NCI-H82 (cell line): Measurements from ENCODE around the gene CEP120.

Experiments used
- DNase-seq: peaks from one replicate; lab custom pipeline; 2025; lab: John Stamatoyannopoulos, UW

CEP120 gene

DNA sequence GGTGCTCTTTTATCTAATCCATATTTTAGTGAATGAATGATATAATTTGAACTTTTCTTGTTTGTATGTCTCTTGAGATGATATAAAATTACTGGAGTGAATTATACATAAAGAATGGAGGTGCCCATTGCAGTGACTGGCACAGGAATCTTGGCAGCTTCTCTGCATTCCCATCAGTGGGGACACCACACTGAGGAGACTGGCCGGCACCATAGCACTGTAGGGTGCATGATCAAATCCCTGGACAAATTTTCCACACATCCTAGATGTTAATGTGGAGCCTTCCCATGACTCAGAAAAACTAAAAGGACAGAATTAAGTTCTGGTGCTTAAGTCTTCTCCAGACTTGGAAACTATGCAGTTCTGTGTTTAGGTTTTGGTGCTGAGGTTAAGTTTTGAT, 124.1 kb downstream of the CEP120 start:
- no peak for DNase-seq

DNA sequence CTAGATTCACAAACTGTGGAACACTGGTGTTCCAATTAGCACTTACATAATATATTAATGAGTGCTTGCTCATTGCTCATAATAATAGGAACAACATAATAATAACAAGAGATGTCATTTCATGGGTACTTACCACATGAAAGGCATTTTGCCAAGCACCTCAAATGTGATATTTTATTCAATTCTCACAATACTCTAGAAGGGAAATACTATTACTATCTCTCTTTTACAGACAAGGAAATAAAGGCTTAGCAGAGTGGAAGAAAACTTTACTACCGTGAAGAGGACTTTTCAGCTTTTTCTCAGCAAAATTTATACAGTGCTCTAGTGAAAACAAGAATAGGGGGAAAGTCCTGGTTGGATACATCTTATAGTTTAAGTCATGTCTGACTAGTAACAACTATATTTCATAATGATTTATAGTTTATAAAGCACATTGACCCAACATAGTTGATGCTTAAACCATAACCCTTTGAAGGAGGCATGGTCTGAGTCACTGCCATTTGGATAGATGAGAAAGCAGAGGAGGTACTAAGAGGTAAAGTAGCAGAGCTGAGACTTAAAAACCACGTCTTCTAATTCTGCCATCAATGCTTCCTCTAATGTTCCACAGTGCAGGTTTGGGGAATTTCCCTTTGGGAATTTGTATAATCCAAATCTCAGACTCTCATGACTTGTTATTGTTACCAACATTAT, 124.7 kb downstream of the CEP120 start:
- DNase-seq, result no peak

DNA sequence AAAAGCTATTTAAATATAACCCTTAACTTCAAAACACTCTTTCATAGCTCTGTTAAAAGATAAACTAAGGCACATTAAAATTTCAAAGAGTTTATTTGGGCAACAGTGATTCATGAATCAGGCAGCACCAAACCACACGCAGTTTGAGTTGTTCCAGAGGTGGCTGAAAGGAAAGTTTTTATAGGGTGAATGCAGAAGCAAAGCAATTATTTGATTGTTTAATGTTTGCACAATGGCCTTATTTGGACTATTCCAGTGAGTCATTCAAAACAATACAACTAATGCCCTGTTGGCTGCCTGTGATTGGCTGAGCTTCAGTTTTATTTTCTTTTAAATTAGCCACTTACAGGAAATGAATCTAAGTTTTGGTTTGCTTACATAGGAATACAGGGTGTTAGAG, 125.3 kb downstream of the CEP120 start:
- DNase-seq, result no peak

DNA sequence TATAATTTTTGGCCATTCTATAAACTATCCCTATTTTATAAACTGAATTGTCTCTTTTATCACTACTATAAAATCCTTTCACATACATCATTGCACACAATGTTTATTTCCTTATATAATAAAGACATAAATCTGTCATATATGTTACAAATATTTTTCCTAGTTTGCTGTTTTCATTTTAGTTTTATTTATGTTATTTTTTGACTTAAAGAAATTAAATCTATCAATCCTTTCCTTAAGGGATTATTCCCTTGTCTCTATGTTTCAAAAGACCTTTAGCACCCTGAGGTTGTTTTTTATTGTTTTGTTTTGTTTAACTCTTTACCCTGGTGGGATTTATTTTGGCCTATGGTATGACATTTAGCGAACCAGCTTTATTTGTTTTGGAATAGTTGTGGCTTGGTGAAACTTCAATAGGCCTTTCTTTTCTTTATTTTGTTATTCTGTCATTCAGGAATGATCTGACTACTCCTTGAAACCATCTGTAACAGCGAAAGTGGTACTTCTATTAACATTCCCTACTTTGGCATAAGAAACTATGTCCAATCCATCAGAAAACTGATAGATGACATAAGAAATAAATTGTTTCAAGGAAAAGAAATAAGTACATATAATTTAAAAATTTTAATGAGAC, 125.9 kb downstream of the CEP120 start:
- DNase-seq, result no peak
